ENCODE measurements around the gene SLC35F3. TPM values are rescaled to one million over a fixed set of nuclear protein-coding genes. Genes with fewer than 3 reads are reported as not detected.
A peak's percentile ranks its signal among the peaks of the same experiment; 100 is the strongest.

Gene SLC35F3
- total and polyA plus RNA-seq, 9 of the 15 experiments (the other 6 are each of a cell fraction or from before 2014, with no cell fraction given): 0.04 to 0.07 (median 0.04) TPM; not detected in 6

GRCh38 chr1:234326497-234327366 is 422.3 kb downstream of the SLC35F3 start (continued):
- TF ChIP-seq KLF16 (IDR thresholded peaks at IDR 0.05): peak; percentile 42; the same call in 1 of the 2 replicates
- no peak for TF ChIP-seq FUS (optimal IDR thresholded peaks at IDR 0.05; ENCODE audit: low read depth, low read length)
- no peak for TF ChIP-seq SREBF2 (CRISPR knock-in tag; IDR thresholded peaks at IDR 0.05)
- no peak for TF ChIP-seq MXI1 (IDR thresholded peaks at IDR 0.05; ENCODE audit: low read depth, low read length)
- no peak for TF ChIP-seq ZNF589 (CRISPR knock-in tag; IDR thresholded peaks at IDR 0.05; ENCODE audit: low read depth)
- no peak for TF ChIP-seq ZBTB11 (CRISPR knock-in tag; IDR thresholded peaks at IDR 0.05)
- no peak for TF ChIP-seq KAT8 (IDR thresholded peaks at IDR 0.05; ENCODE audit: low read depth)
- TF ChIP-seq NR4A1 (CRISPR knock-in tag; IDR thresholded peaks at IDR 0.05): peak; percentile 27; the same call in 1 of the 2 replicates
- TF ChIP-seq NR4A1 (tag; IDR thresholded peaks at IDR 0.05): no peak
- no peak; the same call in 1 of the 2 replicates for TF ChIP-seq GABPB1 (CRISPR knock-in tag; IDR thresholded peaks at IDR 0.05)
- peak; percentile 83 to 94 (median 84) for TF ChIP-seq CTCF (IDR thresholded peaks at IDR 0.05 in 2 of 3, conservative IDR thresholded peaks at IDR 0.05 in 1 of 3; ENCODE audit: insufficient read depth in 2 of 3, low read depth in 1 of 3, low read length in 3 of 3)
- TF ChIP-seq, protein P1, sequence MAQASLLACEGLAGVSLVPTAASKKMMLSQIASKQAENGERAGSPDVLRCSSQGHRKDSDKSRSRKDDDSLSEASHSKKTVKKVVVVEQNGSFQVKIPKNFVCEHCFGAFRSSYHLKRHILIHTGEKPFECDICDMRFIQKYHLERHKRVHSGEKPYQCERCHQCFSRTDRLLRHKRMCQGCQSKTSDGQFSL (CRISPR knock-in tag; IDR thresholded peaks at IDR 0.05): no peak
- TF ChIP-seq, protein P1 (tag; IDR thresholded peaks at IDR 0.05): no peak
- no peak for TF ChIP-seq ZNF277 (CRISPR knock-in tag; IDR thresholded peaks at IDR 0.05; ENCODE audit: borderline replicate concordance)

Data from K562 (cell line).